Neural progenitor cell (in vitro differentiated cells): ENCODE measurements around the gene ABL1. TPM values are rescaled to one million over a fixed set of nuclear protein-coding genes. Genes with fewer than 3 reads are reported as not detected.

Experiments
- DNase-seq: peaks from one replicate; pipeline ENCODE4 v3.0.0-alpha.2; 2016; ENCODE audit warnings: low spot score
- H2AFZ ChIP-seq: fragments of 200-600 bp; sonication (generic); replicated peaks from 2 replicates; pipeline ENCODE4 v1.6.1; 2016; ENCODE audit warnings: antibody characterized with exemption
- H3F3A ChIP-seq: fragments of 200-600 bp; sonication (generic); 2 replicates; pipeline ENCODE4 v1.6.1; 2016; ENCODE audit warnings: antibody characterized with exemption, low read depth
- H3K27ac ChIP-seq: fragments of 200-600 bp; sonication (generic); 2 replicates; pipeline ENCODE4 v1.5.1; 2016; ENCODE audit warnings: mild to moderate bottlenecking
- H3K27me3 ChIP-seq: fragments of 200-600 bp; sonication (generic); 2 replicates; pipeline ENCODE4 v1.6.1; 2016; ENCODE audit warnings: mild to moderate bottlenecking, moderate library complexity
- H3K36me3 ChIP-seq: fragments of 200-600 bp; sonication (generic); 2 replicates; pipeline ENCODE4 v1.5.1; 2016
- H3K4me1 ChIP-seq: fragments of 200-600 bp; sonication (generic); 2 replicates; pipeline ENCODE4 v1.6.1; 2016; ENCODE audit warnings: mixed run types
- H3K4me2 ChIP-seq: fragments of 200-600 bp; sonication (generic); 2 replicates; pipeline ENCODE4 v1.6.1; 2016
- H3K4me3 ChIP-seq: fragments of 200-600 bp; sonication (generic); 2 replicates; pipeline ENCODE4 v1.5.1; 2016
- H3K79me2 ChIP-seq: fragments of 200-600 bp; sonication (generic); 2 replicates; pipeline ENCODE4 v1.6.1; 2016; ENCODE audit warnings: low read depth
- H3K9ac ChIP-seq: fragments of 200-600 bp; sonication (generic); 2 replicates; pipeline ENCODE4 v1.6.1; 2016
- H3K9me3 ChIP-seq: fragments of 200-600 bp; sonication (generic); 2 replicates; pipeline ENCODE4 v1.5.1; 2016; ENCODE audit warnings: low read depth
- H4K20me1 ChIP-seq: fragments of 200-600 bp; sonication (generic); 2 replicates; pipeline ENCODE4 v1.6.1; 2016; ENCODE audit warnings: low read depth
- H3K27ac Mint-ChIP-seq: 3 replicates; pipeline ENCODE4 v1.8.0; 2021; ENCODE audit warnings: mixed read lengths
- H3K27me3 Mint-ChIP-seq: 2 replicates; pipeline ENCODE4 v1.8.0; 2022; ENCODE audit warnings: low read depth, mild to moderate bottlenecking, inconsistent platforms, moderate library complexity, mixed read lengths; ENCODE audit not compliant: insufficient read depth
- H3K36me3 Mint-ChIP-seq: 3 replicates; pipeline ENCODE4 v1.8.0; 2021; ENCODE audit warnings: mixed read lengths
- H3K4me1 Mint-ChIP-seq: 3 replicates; pipeline ENCODE4 v1.8.0; 2021; ENCODE audit warnings: mixed read lengths
- H3K4me3 Mint-ChIP-seq: 3 replicates; pipeline ENCODE4 v1.8.0; 2021; ENCODE audit warnings: mild to moderate bottlenecking, moderate library complexity, mixed read lengths
- H3K9me3 Mint-ChIP-seq: 3 replicates; pipeline ENCODE4 v1.8.0; 2020; ENCODE audit warnings: mixed read lengths
- CTCF ChIP-seq: fragments of 200-600 bp; sonication (generic); IDR thresholded peaks from 2 replicates; pipeline ENCODE4 v1.5.1; 2017; ENCODE audit warnings: antibody characterized with exemption, mild to moderate bottlenecking
- EZH2 ChIP-seq: fragments of 200-600 bp; sonication (generic); IDR thresholded peaks from 2 replicates; pipeline ENCODE4 v1.6.1; 2017; ENCODE audit warnings: antibody characterized with exemption, mild to moderate bottlenecking, moderate library complexity
- EZH2phosphoT487 ChIP-seq: fragments of 200-600 bp; sonication (generic); IDR thresholded peaks from 2 replicates; pipeline ENCODE4 v1.6.1; 2017; ENCODE audit warnings: antibody characterized with exemption
- total RNA-seq: library from RNA; depleted of rRNA; stranded (reverse); fragments of >200 nt; gene quantifications from 2 replicates; pipeline ENCODE4 v1.2.3, GENCODE V29; 2015; ENCODE audit warnings: low replicate concordance

The ABL1 gene
- total RNA-seq, 1 donor from 2014 or later: 38.4 TPM

- Histone ChIP-seq H3K9me3 (no peaks in the 10 kb centered on the region), H3K4me3 (no peak overlapping the region), H2AFZ (no peak overlapping the region), H3K27me3 (no peaks in the 10 kb centered on the region), H3F3A (peaks cover 15% of the 10 kb centered on the region), H3K27ac (no peak overlapping the region), H3K79me2 (peaks cover 76% of the 10 kb centered on the region), H3K4me1 (peaks cover 4% of the 10 kb centered on the region), H3K36me3 (peaks cover 20% of the 10 kb centered on the region), H4K20me1 (peaks cover 85% of the 10 kb centered on the region), H3K4me2 (no peak overlapping the region), H3K9ac (no peak overlapping the region)
- H3K9me3 Mint-ChIP-seq: no peaks in the 10 kb centered on the region
- H3K4me3 Mint-ChIP-seq: no peak overlapping the region
- no peak for TF ChIP-seq EZH2
- TF ChIP-seq CTCF: no peak
- no peak for TF ChIP-seq EZH2phosphoT487
- DNase-seq: no peak
- peaks cover 26% of the 10 kb centered on the region for H3K36me3 Mint-ChIP-seq
- peaks cover 40% of the 10 kb centered on the region for H3K4me1 Mint-ChIP-seq
- H3K27me3 Mint-ChIP-seq: peaks cover 6% of the 10 kb centered on the region
- H3K27ac Mint-ChIP-seq: no peak overlapping the region
These were observed 24.0 kb downstream of the ABL1 start for GRCh38 chr9:130858739-130859705.

- H3K4me1 Mint-ChIP-seq: peaks cover 40% of the 10 kb centered on the region
- Histone ChIP-seq H3K27ac (peak overlapping the region; percentile 12), H3K9ac (no peak overlapping the region), H3K9me3 (no peaks in the 10 kb centered on the region), H3K4me1 (peaks cover 4% of the 10 kb centered on the region), H3F3A (peaks cover 26% of the 10 kb centered on the region), H2AFZ (no peak overlapping the region), H3K4me3 (no peak overlapping the region), H3K4me2 (no peak overlapping the region), H3K79me2 (peaks cover 71% of the 10 kb centered on the region), H4K20me1 (peaks cover 89% of the 10 kb centered on the region), H3K27me3 (no peaks in the 10 kb centered on the region), H3K36me3 (peaks cover 11% of the 10 kb centered on the region)
- peaks cover 6% of the 10 kb centered on the region for H3K27me3 Mint-ChIP-seq
- peak; percentile 43 for DNase-seq
- H3K9me3 Mint-ChIP-seq: no peaks in the 10 kb centered on the region
- H3K4me3 Mint-ChIP-seq: no peak overlapping the region
- peaks cover 21% of the 10 kb centered on the region for H3K36me3 Mint-ChIP-seq
- TF ChIP-seq EZH2phosphoT487 (no peak), EZH2 (no peak), CTCF (no peak)
- H3K27ac Mint-ChIP-seq: peak overlapping the region; percentile 72
These were observed 25.6 kb downstream of the ABL1 start for GRCh38 chr9:130860458-130861316.

- no peak for DNase-seq
- no peak for TF ChIP-seq EZH2phosphoT487
- no peak for TF ChIP-seq EZH2
- no peak for TF ChIP-seq CTCF
- H3K9me3 ChIP-seq: no peaks in the 10 kb centered on the region
- Mint-ChIP-seq H3K36me3 (peaks cover 16% of the 10 kb centered on the region), H3K27ac (no peak overlapping the region), H3K4me3 (no peak overlapping the region), H3K27me3 (peaks cover 8% of the 10 kb centered on the region), H3K4me1 (peaks cover 40% of the 10 kb centered on the region), H3K9me3 (no peaks in the 10 kb centered on the region)
- no peak overlapping the region for H2AFZ ChIP-seq
- no peak overlapping the region for H3K27ac ChIP-seq
- H3K9ac ChIP-seq: no peak overlapping the region
- H3K4me3 ChIP-seq: no peak overlapping the region
- H3F3A ChIP-seq: peaks cover 32% of the 10 kb centered on the region
- peaks cover 9% of the 10 kb centered on the region for H3K36me3 ChIP-seq
- H3K79me2 ChIP-seq: peaks cover 68% of the 10 kb centered on the region
- no peaks in the 10 kb centered on the region for H3K27me3 ChIP-seq
- H4K20me1 ChIP-seq: peaks cover 93% of the 10 kb centered on the region
- H3K4me1 ChIP-seq: peaks cover 4% of the 10 kb centered on the region
- no peak overlapping the region for H3K4me2 ChIP-seq
These were observed 26.5 kb downstream of the ABL1 start for GRCh38 chr9:130861372-130862180.
